Hematopoietic multipotent progenitor cell treated with erythropoietin and hydrocortisone succinate and interleukin-3 and kit ligand, for 17 days (in vitro differentiated cells): ENCODE data around the gene ATF7IP2.
"Not testable (repeated sequence)": the region's sequence is repeated elsewhere in the genome, so short reads cannot be mapped to it uniquely, and the experiment has no call there.

Source experiments
- DNase-seq: peaks from one replicate; pipeline ENCODE4 v3.0.0-alpha.2; 2015; ENCODE audit warnings: low spot score

ATF7IP2 gene

DNA sequence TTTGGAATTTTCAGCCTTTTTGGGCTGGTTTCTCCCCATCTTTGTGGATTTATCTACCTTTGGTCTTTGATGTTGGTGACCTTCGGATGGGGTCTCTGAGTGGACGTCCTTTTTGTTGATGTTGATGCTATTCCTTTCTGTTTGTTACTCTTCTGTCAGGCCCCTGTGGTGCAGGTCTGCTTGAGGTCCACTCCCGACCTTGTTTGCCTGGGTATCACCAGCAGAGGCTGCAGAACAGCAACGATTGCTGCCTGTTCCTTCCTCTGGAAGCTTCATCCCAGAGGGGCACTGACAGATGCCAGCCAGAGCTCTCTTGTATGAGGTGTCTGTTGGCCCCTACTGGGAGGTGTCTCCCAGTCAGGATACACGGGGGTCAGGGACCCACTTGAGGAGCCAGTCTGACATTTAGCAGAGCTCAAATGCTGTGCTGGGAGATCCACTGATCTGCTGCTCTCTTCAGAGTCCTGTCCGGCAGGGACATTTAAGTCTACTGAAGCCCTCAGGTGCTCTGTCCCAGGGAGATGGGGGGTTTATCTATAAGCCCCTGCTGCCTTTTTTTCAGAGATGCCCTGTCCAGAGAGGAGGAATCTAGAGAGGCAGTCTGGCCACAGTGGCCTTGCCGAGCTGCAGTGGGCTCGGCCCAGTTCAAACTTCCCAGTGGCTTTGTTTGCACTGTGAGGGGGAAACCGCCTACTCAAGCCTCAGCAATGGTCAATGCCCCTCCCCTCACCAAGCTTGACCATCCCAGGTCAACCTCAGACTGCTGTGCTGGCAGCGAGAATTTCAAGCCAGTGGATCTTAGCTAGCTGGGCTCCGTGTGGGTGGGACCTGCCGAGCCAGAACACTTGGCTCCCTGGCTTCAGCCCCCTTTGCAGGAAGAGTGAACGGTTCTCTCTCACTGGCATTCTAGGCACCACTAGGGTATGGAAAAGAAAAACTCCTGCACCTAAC, 66.6 kb downstream of the ATF7IP2 start:
- not testable (repeated sequence) for DNase-seq

DNA sequence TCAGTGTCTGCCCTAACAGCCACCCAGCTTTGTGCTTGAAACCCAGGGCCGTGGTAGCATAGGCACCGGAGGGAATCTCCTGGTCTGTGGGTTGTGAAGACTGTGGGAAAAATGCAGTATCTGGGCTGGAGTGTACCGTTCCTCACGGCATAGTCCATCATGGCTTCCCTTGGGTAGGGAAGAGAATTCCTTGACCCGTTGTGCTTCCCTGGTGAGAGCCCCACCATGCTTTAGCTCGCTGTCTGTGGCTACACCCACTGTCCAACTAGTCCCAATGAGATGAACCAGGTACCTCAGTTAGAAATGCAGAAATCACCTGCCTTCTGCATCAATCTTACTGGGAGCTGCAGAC, 67.3 kb downstream of the ATF7IP2 start:
- no peak for DNase-seq

DNA sequence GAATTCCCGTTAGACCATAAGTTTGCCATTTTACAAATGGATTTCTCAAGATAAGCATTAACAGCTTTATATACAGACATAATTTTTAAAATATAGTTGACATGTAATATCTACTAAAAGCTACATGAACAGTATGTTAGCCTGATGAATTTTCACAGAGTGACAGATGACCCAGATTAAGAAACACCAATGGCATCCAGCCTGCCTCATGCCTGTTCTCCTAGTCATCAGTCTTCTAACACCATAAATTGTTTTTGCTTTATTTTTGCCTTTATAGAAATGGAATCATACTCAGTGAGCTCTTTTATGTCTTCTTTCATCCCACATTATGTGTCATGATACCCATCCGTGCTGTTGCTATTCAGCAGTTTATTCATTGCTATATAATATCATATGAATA, 80.0 kb downstream of the ATF7IP2 start:
- no peak for DNase-seq

DNA sequence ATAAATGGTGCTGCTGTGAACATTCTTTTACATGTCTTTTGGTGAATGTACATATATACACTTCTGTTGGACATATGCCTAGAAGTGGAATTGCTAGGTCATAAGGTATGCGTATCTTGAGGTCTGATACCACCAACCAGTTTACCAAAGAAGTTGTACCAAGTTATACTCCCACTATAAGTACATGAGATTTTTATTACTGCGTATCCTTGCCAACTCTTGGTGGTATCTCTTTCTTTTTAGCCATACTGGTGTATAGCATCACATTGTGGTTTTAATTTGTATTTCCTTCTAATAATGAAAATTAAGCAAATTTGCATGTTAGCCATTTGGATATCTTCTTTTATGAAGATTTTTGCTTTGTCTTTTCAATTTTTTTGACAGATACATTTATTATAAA, 80.5 kb downstream of the ATF7IP2 start:
- DNase-seq, result no peak

DNA sequence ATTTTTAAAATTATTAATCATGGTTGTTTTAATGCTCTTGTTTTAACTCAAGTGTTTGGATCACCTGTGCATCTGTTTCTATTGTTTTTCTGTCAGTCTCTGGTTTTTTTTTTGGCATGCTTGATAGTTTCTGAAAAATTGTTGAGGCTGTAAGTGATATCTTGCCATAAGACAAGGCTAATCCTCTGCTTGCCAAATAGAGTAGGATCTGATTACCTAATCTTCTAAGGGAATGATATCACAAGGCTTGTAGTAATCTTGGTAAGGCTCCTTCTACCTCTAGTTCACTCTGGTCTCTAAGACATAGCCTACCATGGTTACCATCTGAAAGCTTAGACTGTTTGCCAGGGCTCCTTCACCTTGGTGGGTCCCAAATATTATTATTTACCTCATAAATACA, 81.0 kb downstream of the ATF7IP2 start:
- no peak for DNase-seq

DNA sequence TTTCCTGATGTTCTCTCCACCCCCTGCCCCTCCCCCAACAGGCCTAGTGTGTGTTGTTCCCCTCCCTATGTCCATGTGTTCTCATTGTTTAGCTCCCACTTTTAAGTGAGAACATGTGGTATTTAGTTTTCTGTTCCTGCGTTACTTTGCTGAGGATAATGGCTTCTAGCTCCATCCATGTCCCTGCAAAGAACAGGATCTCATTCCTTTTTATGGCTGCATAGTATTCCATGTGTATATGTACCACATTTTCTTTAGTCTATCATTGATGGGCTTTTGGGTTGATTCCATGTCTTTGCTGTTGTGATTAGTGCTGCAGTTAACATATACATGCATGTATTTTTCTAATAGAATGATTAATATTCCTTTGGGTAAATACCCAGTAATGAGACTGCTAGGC, 90.8 kb downstream of the ATF7IP2 start:
- not testable (repeated sequence) for DNase-seq

DNA sequence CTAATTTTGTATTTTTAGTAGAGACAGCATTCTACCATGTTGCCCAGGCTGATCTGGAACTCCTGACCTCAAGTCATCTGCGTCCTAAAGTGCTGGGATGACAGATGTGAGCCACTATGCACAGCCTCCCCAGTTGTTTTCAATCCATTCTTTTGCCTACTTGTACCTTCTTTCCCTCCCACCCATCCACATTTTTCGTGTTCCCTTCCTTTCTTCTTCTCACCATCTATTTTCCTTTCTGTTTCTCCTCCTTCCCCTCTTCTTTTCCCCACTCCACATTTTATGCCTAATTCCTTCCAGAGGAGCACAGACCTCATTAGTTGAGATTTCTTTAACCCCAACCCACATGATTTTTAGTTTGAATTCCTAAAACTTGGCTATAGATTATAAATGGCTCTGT, 94.3 kb downstream of the ATF7IP2 start:
- no peak for DNase-seq

DNA sequence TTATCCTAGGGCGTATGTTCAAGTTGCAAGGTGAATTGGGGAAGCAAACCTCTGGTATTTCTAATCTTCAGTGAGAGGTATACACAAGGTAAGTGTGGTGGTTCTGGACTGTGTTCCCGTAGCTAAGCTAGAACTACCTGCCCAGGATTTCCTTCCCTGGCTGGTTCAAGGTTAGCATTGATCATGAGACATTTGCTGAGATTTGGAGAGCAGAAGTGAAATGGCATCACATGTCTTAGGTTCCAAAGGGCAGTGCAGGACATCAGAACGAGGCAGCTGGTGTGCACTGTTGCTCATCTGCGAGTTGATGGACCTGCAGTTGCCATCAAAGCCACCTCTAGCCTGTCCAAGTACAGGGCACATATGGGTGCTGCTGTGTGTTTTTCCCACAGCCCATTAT, 99.3 kb downstream of the ATF7IP2 start:
- no peak for DNase-seq

DNA sequence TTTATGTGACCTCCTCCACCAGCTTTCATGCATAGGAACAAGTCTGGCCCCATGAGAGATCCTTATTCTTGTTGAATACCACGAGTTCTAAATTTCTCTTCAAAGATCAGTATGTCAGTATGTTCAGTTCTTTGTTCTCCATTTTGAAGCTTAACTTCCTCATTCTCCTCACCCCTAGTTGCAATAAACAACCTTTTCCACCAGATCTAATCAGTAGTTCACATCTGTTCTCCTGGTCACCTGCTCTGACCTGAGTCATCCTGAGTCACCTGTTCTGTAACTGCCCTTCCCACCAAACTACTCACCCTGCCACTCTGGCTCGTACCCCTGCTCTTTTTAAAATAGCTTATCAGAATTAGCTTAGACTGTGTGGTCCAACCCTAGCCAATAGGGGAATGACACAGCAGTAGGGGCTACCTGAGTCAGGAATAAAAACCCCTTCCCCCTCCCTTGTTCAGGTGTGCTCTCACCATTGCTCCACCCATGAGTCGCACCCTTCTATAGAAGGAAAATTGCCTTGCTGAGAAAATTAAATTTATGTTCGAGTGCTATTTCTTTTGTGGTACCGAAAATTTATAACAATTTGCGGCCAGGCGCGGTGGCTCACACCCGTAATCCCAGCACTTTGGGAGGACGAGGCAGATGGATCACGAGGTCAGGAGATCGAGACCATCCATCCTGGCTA, 100.0 kb downstream of the ATF7IP2 start:
- no peak for DNase-seq

DNA sequence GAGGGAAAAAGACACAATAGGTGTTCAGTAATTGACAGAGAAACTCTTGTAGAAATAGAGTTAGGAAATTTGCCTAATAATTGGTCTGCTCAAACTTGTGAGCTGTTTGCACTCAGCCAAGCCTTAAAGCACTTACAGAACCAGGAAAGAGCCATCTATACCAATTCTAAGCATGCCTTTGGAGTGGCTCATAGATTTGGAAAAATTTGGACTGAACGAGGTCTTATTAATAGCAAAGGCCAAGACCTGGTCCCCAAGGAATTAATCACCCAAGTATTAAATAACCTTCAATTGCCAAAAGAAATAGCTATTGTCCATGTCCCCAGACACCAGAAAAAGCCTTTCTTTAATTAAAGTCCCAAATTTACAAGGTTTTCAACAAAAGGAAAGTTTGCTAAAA, 104.3 kb downstream of the ATF7IP2 start:
- DNase-seq, result no peak

DNA sequence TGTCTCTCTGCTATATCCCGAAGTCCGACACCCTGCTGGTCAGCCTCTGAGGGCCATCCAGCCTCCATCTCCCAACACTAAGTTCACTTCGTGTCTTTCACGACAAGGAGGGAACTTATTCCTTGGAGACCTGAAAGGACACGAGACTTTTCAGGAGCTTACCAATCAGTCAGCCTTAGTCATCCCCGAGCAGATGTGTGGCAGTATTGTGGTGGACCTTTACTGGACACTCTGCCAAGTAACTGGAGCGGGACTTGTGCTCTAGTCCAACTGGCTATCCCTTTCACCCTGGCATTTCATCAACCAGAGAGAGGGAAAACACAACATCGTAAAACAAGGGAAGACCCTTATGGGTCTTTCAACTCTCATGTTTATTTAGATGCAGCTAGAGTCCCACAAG, 107.4 kb downstream of the ATF7IP2 start:
- DNase-seq, result no peak

DNA sequence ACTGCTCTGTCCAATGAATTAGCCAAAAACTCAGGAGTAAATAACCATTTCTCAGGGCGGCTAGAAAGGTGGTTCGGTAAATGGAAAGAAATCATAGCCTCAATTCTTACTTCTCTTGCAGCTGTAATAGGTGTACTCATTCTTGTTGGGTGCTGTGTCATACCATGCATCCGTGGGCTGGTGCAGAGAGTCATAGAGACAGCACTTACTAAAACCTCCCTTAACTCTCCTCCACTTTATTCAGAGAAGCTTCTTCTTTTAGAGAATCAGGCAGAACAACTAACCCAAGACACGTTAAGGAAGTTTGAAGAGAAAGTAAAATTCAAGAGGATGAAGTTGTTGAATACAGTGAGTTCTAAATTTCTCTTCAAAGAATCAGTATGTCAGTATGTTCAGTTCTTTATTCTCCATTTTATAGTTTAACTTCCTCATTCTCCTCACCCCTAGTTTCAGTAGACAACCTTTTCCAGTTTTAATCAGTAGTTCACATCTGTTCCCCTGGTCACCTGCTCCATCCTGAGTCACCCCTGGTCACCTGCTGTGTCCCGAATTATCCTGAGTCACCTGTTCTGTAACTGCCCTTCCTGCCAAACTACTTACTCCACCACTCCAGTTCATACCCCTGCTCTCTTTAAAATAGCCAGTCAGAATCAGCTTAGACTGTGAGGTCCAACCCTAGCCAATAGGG, 108.6 kb downstream of the ATF7IP2 start:
- no peak for DNase-seq

DNA sequence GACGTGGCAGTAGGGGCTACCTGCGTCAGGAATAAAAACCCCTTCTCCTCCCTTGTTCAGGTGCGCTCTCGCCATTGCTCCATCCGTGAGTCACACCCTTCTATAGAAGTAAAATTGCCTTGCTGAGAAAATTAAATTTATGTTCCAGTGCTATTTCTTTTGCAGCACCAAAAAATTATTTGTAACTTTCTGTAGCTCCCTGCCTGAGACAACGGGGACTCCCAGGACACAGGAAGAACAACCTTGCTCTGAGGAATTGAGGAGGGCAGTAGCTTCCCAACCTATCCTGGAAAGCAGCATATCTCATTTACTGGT, 109.1 kb downstream of the ATF7IP2 start:
- no peak for DNase-seq

DNA sequence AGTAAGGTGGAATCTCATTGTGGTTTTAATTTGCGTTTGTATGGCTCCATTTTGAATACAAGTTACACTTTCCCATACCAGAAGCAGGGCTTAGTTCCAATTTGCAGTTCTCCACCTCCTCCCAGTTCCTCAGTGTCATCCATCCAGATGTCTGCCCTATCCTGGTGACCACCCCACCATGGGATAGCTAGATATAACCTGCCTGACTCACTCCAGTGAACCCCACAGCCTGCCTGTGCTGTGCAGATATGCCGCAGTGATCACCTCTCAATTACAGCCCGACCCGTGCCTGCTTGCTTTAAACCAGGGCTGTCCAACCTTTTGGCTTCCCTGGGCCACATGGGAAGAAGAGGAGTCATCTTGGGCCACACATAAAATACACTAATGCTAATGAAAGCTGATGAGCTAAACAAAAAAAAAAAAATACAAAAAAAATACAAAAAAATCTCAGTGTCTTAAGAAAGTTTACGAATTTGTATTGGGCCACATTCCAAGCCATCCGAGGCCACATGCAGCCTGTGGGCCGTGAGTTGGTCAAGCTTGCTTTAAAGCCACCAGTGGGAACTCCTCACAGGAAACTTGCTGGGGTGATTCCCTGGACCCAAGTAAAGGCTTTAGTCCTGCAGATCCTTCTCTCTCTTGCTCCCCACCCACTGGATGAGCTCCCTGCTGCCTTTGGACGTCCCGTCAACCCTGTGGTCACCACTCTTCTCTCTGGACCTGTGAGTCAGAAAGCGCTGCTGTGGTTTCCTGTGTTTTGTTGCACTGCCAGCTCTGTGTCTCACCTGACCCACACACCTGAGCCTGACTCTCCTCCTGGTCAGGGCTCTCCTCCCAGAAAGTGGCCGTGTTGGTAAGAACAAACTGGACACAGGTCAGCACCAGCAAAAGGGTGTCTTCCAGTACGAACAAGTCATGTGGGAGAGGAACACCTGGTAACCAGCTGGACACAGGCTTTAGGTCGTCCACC, 111.6 kb downstream of the ATF7IP2 start:
- DNase-seq, result no peak

DNA sequence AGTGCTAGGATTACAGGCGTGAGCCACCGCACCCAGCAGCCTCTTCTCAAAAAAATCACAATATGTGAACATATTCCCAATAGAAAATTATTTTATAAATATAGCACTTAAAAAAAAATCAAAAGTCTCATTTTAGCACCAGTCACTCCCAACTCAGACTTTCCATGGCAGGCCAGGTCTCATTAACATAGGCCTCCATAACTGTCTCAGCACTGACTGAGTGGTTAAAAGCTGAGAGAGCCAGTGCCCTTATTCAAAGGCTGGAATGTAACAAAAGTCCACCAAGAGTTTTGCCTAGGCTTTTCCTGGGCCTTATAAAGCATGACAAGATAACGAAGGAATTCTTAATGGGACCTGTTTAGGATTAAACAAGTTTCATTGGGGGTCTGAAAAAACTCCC, 114.7 kb downstream of the ATF7IP2 start:
- no peak for DNase-seq

DNA sequence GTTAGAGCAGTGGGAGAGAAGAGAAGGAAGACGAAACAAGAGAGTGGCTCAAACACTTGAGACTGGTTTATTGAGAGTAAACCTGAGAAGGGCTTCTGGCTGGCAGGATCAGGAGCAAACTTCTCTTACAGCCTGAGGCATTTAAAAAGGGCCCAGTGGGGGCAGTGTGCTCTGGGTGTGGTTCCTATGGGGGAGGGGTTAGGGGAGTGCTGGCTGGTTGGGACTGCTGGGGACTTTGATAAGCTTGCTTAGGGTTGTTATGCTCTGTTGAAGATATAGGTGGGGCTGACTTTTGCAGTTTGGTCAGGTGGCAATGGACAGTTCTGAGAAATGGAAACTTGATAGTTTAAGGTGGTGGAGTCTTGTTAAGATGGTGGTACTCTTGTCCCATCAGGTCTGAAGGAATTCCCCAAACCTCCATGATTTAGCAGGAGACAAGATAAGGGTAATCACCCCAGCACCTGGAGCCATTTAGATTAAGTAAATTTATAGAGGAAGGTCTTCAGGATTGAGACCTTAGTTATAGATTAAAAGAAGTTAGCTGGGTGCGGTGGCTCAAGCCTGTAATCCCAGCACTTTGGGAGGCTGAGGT, 115.3 kb downstream of the ATF7IP2 start:
- peak; percentile 27 for DNase-seq

DNA sequence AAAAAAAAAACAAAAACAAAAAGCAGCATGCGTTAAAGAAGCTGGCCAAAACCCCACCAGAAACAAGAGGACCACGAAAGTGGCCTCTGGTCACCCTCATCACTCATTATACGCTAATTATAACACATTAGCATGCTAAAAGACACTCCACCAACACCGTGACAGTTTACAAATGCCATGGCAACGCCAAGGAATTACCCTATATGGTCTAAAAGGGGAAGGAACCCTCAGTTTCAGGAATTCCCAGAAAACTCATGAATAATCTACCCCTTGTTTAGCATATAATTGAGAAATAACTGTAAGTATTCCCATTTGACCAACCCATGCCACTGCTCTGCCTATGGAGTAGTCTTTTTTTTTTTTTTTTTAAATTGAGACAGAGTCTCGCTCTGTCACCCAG, 116.9 kb downstream of the ATF7IP2 start:
- no peak for DNase-seq

DNA sequence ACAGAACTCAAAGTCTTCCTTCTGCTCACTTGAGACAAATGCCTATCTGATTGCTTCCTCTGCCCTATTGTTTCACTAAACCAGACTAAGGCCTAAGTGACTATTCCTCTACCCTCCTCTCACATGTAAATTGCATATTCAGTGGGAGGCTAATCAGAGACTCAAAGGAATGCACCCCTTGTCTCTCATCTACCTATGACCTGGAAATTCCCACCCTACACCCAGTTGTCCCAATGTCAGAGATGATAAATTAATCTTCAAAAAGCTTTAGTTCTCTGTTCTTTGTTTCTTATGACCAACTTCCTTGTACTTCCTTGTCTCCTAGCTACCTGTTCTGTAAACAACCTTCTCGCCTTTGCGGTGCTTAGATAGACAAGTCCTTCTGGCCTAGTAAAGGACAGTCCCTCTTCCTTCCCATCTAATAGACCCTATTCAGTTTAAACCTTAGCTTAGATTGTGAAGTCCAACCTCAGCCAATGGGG, 118.6 kb downstream of the ATF7IP2 start:
- no peak for DNase-seq

DNA sequence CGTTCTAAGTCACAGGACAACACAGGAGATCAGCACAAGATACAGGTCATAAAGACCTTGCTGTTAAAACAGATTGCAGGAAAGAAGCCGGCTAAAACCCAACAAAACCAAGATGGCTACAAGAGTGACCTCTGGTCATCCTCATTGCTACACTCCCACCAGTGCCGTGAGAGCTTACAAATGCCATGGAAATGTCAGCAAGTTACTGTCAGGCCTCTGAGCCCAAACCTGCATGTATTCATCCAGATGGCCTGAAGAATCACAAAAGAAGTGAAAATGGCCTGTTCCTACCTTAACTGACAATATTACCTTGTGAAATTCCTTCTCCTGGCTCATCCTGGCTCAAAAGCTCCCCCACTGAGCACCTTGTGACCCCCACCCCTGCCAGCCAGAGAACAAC, 119.4 kb downstream of the ATF7IP2 start:
- not testable (repeated sequence) for DNase-seq

DNA sequence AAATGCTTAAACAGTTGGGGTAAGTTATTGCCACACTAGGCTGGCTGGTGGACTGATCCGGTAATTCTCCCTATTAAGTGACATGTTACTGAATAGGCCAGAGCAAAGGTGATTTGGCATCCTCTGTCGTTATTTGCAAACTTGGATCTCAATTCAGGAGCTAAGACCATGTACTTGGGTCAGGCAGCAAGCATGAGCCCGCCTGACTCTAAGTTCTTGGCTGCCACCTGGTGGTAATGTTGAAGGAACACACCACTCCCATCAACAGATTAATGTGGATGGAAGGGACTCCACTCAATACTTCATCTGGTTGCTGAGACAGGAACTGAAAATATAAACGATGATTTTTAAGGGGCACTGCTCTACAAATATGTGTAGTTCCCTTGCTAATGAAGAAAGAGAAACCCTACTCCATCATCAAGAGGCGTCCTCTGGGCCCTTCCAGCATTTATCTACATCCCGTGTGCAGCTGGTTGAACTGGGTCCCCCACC, 123.7 kb downstream of the ATF7IP2 start:
- DNase-seq, result peak; percentile 57

DNA sequence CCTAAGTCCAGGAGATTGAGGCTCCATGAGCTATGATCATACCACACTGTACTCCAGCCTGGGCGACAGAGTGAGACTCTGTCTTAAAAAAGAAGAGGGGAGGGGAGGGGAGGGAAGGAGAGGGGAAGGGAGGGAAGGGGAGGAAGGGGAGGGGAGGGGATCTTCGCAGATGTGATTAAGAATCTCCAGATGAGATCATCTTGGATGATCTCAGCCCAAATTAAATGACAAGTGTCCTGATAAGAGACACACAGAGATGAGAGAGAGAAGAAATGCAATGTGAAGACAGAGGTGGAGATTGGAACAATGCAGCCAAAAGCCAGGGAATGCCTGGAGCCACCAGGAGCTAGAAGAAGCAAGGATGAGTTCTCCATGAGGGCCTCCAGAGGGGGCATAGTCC, 124.4 kb downstream of the ATF7IP2 start:
- no peak for DNase-seq
